Transverse colon (tissue), 4 donors: Measurements from ENCODE around the gene SEC16A. TPM values are rescaled to one million over a fixed set of nuclear protein-coding genes. Genes with fewer than 3 reads are reported as not detected.

ENCODE experiments used
- DNase-seq: peaks from one replicate; pipeline ENCODE4 v3.0.0-alpha.2; 2019
- H3K27ac ChIP-seq, 4 donors: fragments of 200-600 bp; sonication (generic); 2 replicates each; pipeline ENCODE4 v1.5.1; 2016 to 2018; ENCODE audit warnings: inconsistent platforms in 4 of 4
- H3K27me3 ChIP-seq: fragments of 200-600 bp; sonication (generic); 2 replicates; pipeline ENCODE4 v1.5.1; 2017; ENCODE audit warnings: inconsistent platforms
- H3K36me3 ChIP-seq, 4 donors: fragments of 200-600 bp; sonication (generic); 2 replicates each; pipeline ENCODE4 v1.5.1; 2017 to 2019; ENCODE audit warnings: inconsistent platforms in 4 of 4
- H3K4me1 ChIP-seq, 4 donors: fragments of 200-600 bp; sonication (generic); 2 replicates each; pipeline ENCODE4 v1.5.1; 2017 to 2020; ENCODE audit warnings: inconsistent platforms in 4 of 4
- H3K4me3 ChIP-seq, 4 donors: fragments of 200-600 bp; sonication (generic); 1 replicate in 1 of 4; 2 replicates in 3 of 4; pipeline versions ENCODE4 v1.5.1 to v1.6.1; 2017 to 2019; ENCODE audit warnings: inconsistent platforms in 4 of 4
- H3K9me3 ChIP-seq, 2 donors: fragments of 200-600 bp; sonication (generic); 2 replicates each; pipeline ENCODE4 v1.5.1; 2017 to 2019; ENCODE audit warnings: inconsistent platforms in 2 of 2
- EP300 ChIP-seq: sonication (generic); formaldehyde crosslinking; IDR thresholded peaks from one replicate; pipeline ENCODE4 v1.6.1; 2017; ENCODE audit warnings: antibody characterized with exemption, low read depth
- POLR2A ChIP-seq: fragments of 450-650 bp; IDR thresholded peaks from one replicate; pipeline ENCODE4 v1.6.1; 2016; ENCODE audit warnings: antibody characterized with exemption, mild to moderate bottlenecking, moderate library complexity
- POLR2AphosphoS5 ChIP-seq, 3 donors: sonication (generic); formaldehyde crosslinking; IDR thresholded peaks; one replicate each; pipeline ENCODE4 v1.6.1; 2016; ENCODE audit warnings: antibody characterized with exemption in 3 of 3
- WGBS, 2 donors: methylation state at CpG; one replicate each; pipeline ENCODE4 v1.1.5; 2018; ENCODE audit warnings: low coverage in 1 of 2; 5-methylcytosine and 5-hydroxymethylcytosine counted together
- in situ Hi-C, 4 donors: fragments of 200-750 bp; cut with MboI; loops; one replicate each; pipeline versions ENCODE4 v1.15.0 to v1.15.1; 2017; ENCODE audit warnings: low sequenced_read_pairs in 3 of 4, low pct_ligation_motif_present in 1 of 4, low pct_unique_long_range_greater_than_20kb in 1 of 4
- intact Hi-C: fragments of 100-400 bp; cut with DNase I; formaldehyde crosslinking; loops from one replicate; pipeline ENCODE4 v1.15.1; 2023; ENCODE audit warnings: low total_unique reads
- total RNA-seq, 4 donors: library from RNA; depleted of rRNA; stranded (reverse); fragments of >200 nt; gene quantifications; one replicate each; pipeline ENCODE4 v1.1.0, GENCODE V29; 2016
- TF ChIP-seq, protein P1 (sequence below), 5 experiments: fragments of 200-600 bp in 3 of 5; fragments of 450-650 bp in 2 of 5; sonication (generic) in 3 of 5; IDR thresholded peaks; 1 replicate in 2 of 5; 2 replicates in 3 of 5; pipeline ENCODE4 v1.5.1; 2016 to 2017; ENCODE audit warnings: antibody characterized with exemption in 5 of 5, inconsistent platforms in 3 of 5, mild to moderate bottlenecking in 2 of 5, moderate library complexity in 1 of 5

SEC16A gene
- total RNA-seq, 4 donors from 2014 or later, result 54.1 to 75.9 (median 65.8) TPM

DNA sequence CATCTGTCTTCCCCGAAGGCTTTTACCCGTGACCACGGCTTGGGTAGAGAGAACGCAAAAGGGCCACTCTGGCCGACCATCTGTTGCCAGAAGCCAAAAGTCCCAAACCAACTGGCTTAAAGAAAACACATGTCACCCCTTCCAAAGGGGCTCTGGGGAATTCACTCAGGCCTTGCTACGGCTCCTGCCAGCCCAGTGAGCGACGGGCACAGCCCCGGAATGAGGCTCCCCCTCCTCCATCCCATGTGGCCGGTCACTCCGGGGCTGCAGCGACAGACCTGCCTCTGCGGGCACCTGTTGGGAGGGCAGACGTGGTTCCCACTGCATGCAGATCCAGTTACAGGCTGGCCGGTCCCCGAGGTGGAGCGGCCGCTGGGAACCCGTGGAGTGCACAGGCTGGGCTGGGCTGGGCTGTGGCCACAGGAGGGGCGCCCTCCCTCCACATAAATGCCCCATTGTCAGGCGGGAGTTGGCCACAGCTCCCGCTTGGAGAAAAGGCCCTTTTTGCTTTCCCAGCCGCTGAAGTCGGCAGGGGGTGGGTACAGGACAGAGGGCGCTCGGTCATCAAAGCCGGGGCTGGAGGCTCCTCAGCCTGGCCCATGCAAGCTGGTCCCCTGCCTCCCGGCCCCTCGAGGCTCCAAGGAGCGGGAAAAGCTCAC, 43.1 kb upstream of the SEC16A start:
- intact Hi-C loops (no loop called here), in situ Hi-C loops (no loop called here)
- Histone ChIP-seq H3K27me3 (no peaks in the 10 kb centered on the region), H3K9me3 (no peaks in the 10 kb centered on the region), H3K27ac (peak overlapping the region; percentile 88 to 93 (median 88)), H3K4me1 (peaks cover 73 to 98% (median 96%) of the 10 kb centered on the region in 4 donors), H3K4me3 (peak overlapping the region in 1 of 4 donors; percentile 1), H3K36me3 (no peaks in the 10 kb centered on the region)
- peak; percentile 62 for DNase-seq
- 27% methylated on average over 25 of the region's 30 CpGs; no CpG with 5 or more reads in 1 of the 2 donors for WGBS, 2 donors
- TF ChIP-seq POLR2AphosphoS5 (IDR thresholded peaks at IDR 0.05) (no peak), POLR2A (no peak), EP300 (no peak)
- TF ChIP-seq, protein P1, sequence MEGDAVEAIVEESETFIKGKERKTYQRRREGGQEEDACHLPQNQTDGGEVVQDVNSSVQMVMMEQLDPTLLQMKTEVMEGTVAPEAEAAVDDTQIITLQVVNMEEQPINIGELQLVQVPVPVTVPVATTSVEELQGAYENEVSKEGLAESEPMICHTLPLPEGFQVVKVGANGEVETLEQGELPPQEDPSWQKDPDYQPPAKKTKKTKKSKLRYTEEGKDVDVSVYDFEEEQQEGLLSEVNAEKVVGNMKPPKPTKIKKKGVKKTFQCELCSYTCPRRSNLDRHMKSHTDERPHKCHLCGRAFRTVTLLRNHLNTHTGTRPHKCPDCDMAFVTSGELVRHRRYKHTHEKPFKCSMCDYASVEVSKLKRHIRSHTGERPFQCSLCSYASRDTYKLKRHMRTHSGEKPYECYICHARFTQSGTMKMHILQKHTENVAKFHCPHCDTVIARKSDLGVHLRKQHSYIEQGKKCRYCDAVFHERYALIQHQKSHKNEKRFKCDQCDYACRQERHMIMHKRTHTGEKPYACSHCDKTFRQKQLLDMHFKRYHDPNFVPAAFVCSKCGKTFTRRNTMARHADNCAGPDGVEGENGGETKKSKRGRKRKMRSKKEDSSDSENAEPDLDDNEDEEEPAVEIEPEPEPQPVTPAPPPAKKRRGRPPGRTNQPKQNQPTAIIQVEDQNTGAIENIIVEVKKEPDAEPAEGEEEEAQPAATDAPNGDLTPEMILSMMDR (IDR thresholded peaks at IDR 0.05), result no peak

DNA sequence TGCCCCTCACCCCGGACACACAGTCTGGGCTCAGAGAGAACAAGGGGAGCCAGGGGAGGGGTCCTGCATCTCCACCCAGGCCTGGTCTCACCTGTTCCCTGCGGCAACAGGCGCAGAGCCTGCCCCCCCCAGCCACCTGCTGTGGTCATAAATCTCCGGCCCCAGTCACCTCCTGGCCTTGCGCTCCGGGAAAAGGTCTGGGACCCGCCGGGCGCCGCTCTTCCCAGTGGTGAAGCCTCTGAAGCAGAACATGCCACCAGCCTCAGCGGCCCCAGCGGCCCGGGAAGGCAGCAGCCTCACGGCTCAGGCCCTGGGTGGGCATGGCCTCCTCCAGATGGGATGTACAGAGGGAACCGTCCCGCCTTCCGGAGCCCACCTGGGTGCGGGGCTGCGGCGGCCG, 42.4 kb upstream of the SEC16A start:
- TF ChIP-seq EP300, result no peak
- TF ChIP-seq, protein P1 (IDR thresholded peaks at IDR 0.05), result no peak
- TF ChIP-seq POLR2A, result no peak
- no peak for DNase-seq
- in situ Hi-C loops, result no loop called here
- Histone ChIP-seq H3K27ac (peak overlapping the region; percentile 88 to 93 (median 88)), H3K4me1 (peaks cover 73 to 98% (median 96%) of the 10 kb centered on the region in 4 donors), H3K9me3 (no peaks in the 10 kb centered on the region), H3K36me3 (no peaks in the 10 kb centered on the region), H3K27me3 (no peaks in the 10 kb centered on the region), H3K4me3 (peak overlapping the region in 1 of 4 donors; percentile 1)
- intact Hi-C loops, result no loop called here
- 59% methylated on average over 20 of the region's 21 CpGs; no CpG with 5 or more reads in 1 of the 2 donors for WGBS, 2 donors

DNA sequence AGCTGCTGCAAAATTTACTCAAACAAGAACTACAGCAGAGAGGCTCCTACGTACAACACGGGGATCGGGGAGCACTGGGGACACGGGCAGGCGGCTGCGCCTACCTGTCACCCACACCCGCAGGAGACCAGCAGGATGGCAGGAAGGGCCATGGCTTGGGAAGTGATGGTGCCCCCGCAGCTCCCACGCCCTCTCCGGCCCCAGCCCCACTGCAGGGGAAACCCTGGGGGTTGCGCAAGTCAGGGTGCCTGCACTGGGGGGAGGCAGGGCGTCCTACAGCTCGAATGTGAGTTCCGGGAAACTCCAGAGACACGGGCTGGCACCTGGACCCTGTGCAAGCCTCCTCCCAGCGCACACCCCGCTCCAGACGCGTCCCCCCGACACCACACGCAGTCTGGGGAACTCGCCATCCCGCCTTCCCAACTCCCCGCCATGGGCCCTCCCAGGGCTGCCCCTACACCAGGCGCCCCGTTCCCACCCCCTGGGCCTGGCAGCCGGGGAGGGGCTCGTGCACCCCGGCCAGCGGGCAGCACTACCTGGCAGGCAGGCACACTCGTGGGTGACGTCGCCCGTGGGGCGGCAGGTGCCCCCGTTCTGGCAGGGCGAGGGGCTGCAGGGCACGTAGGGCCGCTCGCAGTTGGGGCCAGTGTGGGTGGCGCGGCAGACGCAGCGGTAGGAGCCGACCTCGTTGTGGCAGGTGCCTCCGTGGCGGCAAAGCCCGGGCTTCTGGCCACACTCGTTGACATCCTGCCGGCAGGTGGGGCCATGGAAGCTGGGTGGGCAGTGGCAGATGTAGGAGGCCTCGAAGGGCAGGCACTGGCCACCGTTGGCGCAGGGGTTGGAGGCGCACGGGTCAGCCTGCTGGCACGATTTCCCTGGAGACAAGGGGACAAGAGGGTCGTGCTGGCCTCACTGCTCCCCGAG, 39.7 kb upstream of the SEC16A start:
- peaks cover 55 to 87% (median 84%) of the 10 kb centered on the region in 4 donors for H3K4me1 ChIP-seq
- H3K4me3 ChIP-seq, result no peak overlapping the region
- TF ChIP-seq EP300, result no peak
- no peaks in the 10 kb centered on the region for H3K9me3 ChIP-seq
- intact Hi-C loops, result no loop called here
- in situ Hi-C loops, result no loop called here
- no peaks in the 10 kb centered on the region for H3K27me3 ChIP-seq
- H3K27ac ChIP-seq, result peak overlapping the region; percentile 82 to 93 (median 86)
- DNase-seq, result peak; percentile 49
- H3K36me3 ChIP-seq, result peaks cover 0 to 7% (median 2%) of the 10 kb centered on the region in 4 donors
- 56% methylated on average over 51 of the region's 59 CpGs; no CpG with 5 or more reads in 1 of the 2 donors for WGBS, 2 donors

DNA sequence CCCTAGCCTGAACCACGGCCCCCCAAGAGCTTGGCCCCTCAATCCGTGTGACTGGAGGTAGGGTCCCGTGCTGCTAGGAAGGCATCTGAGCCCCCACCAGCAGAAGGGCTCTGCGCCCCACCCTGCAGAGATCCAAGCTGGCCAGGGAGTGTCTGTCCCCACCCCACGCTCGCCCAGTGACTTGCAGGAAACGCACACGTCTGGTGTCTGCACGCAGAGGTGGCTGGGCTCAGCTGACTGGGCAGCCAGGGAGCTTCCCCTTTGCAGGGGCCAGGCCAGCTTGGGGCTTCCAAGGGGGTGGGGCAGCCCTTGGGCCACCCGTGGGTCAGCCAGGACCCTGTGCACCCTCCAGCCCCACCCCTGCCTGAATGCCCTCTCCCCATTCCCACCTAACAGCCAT, 38.7 kb upstream of the SEC16A start:
- intact Hi-C loops, result no loop called here
- Histone ChIP-seq H3K9me3 (no peaks in the 10 kb centered on the region), H3K4me3 (no peak overlapping the region), H3K4me1 (peaks cover 45 to 77% (median 73%) of the 10 kb centered on the region in 4 donors), H3K36me3 (peaks cover 0 to 10% (median 4%) of the 10 kb centered on the region in 4 donors), H3K27ac (peak overlapping the region; percentile 82 to 93 (median 86)), H3K27me3 (no peaks in the 10 kb centered on the region)
- in situ Hi-C loops, result no loop called here
- TF ChIP-seq, protein P1 (IDR thresholded peaks at IDR 0.05), result no peak
- TF ChIP-seq EP300 (no peak), POLR2AphosphoS5 (IDR thresholded peaks at IDR 0.05) (peak; percentile 56 to 64 (median 59)), POLR2A (peak; percentile 43)
- DNase-seq, result peak; percentile 86
- 49% methylated on average over 10 of the region's 10 CpGs; no CpG with 5 or more reads in 1 of the 2 donors for WGBS, 2 donors
